Activated gamma-delta T cell (primary cell): ENCODE data around the gene POC5.
"Not testable (repeated sequence)": the region's sequence is repeated elsewhere in the genome, so short reads cannot be mapped to it uniquely, and the experiment has no call there.

Experiments
- DNase-seq: peaks from one replicate; lab custom pipeline; 2025; lab: John Stamatoyannopoulos, UW
- total RNA-seq, 2 donors: gene quantifications; one replicate each; lab custom pipeline; 2026; lab: John Stamatoyannopoulos, UW

Gene POC5
- 29.5 to 30.8 reads per million in 2 donors for total RNA-seq

GRCh38 chr5:75717082-75717922 lies at the start of gene POC5:
Gene POC5, minus strand, starts transcription at chr5:75717437. Its CDS starts 4,500 bp downstream, at chr5:75712937.
- DNase-seq: peak; percentile 68

GRCh38 chr5:75758116-75758515 lies 40.9 kb upstream of the POC5 start:
- DNase-seq: no peak

GRCh38 chr5:75756981-75757380 lies 39.7 kb upstream of the POC5 start:
- DNase-seq: no peak

- no peak for DNase-seq
Measured at GRCh38 chr5:75756211-75756610, 39.0 kb upstream of the POC5 start.

DNA sequence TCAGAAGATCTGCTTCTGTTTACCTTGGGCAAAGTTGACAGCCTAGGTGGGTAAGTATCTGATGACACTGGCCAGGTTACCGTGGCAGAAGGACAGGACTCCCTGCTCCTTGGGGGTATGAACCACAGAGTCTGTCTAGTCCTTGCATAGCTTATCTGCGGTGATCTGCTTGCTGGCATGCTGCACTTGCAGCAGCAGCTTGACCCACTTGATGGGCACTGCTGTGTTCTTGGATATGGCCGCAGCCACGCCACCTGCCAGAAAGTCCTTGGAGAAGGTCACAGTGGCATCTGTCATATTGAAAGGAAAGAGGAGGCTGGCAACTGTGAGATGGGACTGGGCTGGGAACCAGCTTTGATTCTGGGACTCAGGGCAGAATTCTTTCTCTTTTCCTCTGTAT lies 35.9 kb upstream of the POC5 start:
- DNase-seq: no peak

DNA sequence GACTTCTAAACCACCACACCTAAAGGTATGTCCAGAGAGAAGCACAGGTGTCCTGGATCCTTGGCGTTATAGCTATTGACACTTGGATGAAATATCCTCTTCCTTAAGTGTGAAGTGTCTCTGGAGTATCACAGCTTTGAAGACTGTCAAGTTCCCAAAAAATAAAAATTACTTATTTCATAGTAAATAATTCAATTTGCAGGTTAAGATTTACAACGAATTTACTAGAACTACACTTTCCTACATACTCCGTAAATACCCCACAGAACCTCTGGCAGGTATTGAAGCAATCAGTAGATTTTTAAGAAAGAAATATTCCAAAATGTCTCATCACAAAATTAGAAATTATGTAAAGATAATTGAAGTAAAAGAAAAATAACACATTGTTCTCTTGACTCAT lies 27.1 kb upstream of the POC5 start:
- DNase-seq: no peak

DNA sequence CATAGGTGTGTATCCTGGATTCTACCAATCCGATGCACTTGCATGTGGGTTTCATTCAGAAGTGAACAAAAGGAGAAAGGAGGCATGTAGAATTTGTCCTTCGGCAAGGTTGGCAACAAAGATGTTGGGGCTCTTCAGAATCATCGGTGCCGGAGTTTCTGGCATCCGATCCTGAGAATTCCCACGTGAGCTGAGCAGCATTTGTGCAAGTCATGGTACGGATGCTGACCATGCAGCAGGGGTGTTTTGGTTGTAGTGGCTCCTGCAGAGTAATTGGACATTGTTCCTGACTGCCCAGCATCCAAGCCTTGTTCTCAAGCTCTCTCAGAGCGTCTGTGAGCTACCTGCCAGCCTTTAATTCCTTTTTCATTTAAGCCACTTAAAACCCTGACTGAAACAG lies 19.0 kb upstream of the POC5 start:
- no peak for DNase-seq

DNA sequence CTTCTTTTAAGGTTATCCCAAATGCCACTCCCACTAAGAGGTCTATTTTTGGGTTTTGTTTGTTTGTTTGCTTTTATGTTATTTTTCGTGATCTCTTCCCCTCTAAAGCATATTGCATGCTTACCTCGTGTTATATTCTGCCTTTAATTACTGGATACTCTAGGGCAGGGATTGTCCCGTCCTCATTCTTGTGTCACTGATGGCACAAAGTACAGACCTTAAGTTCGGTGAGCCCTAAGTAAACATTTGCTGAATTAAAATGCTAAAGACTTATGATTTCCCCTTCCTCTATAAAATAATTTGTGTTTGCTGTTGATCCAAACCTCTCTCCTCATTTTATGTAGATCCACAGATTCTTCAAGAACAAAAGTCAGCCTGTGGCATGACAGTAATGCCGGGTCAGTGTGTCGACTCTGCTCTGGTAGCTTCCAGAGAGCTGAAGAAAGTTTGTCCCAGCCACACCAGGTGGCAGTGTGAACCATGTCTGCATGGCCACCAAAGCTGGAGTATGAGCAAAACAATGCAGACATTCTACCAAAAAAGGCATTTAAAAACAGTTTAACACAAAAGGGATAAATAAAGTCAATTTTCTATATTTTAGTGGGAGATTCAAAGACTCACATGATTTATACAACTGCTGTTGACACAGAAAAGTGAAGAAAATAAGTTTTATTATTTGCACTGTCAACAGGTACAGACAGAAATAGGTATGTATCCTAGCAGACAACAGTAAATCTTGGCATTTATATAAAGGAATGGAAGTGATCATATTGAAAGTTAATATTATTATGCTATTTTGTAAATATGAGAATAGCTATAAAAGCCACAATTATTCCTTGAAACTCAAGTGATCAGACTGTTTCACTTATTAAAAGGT lies 17.9 kb upstream of the POC5 start:
- no peak for DNase-seq

- DNase-seq: no peak
Measured at GRCh38 chr5:75733767-75734166, 16.5 kb upstream of the POC5 start.

DNA sequence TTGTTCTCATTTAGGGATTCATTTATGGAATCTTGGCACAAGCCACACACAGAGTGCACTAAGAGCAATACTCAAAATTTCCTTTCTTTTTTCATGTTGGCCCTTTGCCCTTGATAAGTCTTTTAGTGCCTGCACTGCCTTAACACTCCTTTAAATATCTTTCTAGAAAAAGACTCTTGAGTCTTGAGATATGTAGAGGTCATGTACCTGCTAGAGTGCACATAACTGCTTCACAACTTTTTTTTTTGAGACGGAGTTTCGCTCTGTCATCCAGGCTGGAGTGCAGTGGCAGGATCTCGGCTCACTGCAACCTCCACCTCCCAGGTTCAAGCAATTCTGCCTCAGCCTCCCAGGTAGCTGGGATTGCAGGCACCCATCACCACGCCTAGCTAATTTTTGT lies 14.3 kb upstream of the POC5 start:
- DNase-seq: not testable (repeated sequence)

DNA sequence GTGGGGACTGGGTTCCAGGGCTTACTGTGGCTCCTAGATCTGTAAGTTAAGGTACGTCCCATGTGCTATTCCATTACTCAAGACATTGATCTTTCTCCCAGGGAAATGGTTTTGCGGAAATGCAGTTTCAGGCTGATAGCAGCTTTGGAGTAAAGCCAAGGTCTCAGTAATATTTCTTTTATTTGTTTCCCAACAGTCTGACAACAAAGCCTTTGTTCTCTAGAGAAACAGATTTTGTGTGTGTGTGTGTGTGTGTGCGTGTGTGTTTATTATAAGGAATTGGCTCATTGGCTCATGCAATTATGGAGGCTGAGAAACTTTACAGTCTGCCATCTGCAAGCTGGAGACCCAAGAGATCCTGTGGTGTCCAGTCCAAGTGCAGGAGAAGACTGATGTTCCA lies 12.1 kb upstream of the POC5 start:
- DNase-seq: no peak

GRCh38 chr5:75727931-75728330 lies 10.7 kb upstream of the POC5 start:
- no peak for DNase-seq

- not testable (repeated sequence) for DNase-seq
Measured at GRCh38 chr5:75726224-75726623, 9.0 kb upstream of the POC5 start.

DNA sequence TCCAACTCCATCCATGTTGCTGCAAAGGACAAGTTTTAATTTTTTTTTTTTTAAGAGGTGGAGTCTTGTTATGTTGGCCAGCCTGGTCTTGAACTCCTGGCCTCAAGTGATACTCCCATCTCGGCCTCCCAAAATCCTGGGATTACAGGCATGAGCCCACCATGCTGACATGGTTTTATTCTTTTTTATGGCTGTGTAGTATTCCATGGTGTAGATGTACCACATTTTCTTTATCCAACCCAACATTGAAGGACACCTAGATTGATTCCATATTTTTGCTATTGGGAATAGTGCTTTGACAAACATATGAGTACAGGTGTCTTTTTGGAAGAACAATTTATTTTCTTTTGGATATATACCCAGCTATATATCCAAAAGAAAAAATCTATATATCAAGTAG lies 6.1 kb upstream of the POC5 start:
- DNase-seq: no peak

GRCh38 chr5:75721573-75721972 lies 4.3 kb upstream of the POC5 start:
- DNase-seq: no peak

- no peak for DNase-seq
Measured at GRCh38 chr5:75720882-75721281, 3.6 kb upstream of the POC5 start.

DNA sequence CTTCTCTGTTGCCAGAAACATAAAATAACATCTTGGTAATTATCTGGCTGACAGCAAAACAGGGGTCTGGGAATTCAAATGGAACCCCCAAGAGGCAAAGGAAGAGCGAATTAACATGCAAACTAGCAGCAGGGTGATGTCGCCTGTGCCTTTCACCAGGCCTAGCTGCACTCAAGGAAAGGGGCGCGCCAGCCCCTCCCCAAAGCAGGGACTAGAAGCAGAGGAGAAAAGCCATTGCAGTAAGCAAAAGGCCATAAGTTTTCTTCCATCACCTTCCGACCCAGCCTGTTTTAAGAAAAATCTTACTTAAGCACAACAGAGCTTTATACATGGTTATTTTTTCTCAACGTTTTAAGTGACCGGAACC lies 539 bp downstream of the POC5 start:
- peak; percentile 0 for DNase-seq

- no peak for DNase-seq
Measured at GRCh38 chr5:75712091-75712490, 5.1 kb downstream of the POC5 start.

GRCh38 chr5:75711151-75711550 lies 6.1 kb downstream of the POC5 start:
- DNase-seq: no peak

DNA sequence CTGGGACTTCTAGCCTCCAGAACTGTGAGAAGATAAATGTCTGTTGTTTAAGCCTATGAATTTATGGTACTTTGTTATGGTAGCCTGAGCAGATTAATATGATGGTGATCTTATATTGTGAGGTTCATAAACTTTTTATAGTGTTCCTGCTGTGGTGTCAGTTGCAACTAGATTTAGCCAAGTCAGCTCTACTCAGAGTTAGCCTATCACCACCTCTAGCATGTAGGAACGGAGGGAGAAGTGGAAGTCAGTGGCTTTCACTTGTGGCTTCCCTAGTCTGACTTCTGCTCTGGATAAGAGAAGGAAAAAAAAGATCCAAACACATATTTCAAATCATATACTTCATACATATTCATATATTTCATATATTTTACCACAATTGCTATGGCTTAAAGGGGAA lies 6.6 kb downstream of the POC5 start:
- DNase-seq: no peak

GRCh38 chr5:75707911-75708509 lies 9.2 kb downstream of the POC5 start:
- no peak for DNase-seq

DNA sequence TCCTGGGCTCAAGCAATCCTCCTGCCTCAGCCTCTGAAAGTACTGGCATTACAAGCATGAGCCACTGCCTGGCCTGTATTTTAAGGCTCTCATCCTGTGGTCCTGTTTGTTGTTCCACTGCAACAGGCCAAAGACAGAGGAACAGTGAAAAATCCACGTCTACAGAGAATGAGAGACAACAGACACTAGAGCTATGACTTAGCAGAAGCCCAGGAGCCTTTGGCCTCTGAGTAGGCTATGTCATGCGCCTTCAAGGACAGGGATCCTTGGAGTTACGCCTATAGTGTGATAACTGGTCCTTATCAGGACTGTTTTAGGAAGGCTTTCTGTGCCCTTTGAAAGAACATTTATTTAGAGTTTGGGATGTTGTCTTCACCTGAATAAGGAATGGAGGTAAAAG lies 10.5 kb downstream of the POC5 start:
- DNase-seq: no peak

DNA sequence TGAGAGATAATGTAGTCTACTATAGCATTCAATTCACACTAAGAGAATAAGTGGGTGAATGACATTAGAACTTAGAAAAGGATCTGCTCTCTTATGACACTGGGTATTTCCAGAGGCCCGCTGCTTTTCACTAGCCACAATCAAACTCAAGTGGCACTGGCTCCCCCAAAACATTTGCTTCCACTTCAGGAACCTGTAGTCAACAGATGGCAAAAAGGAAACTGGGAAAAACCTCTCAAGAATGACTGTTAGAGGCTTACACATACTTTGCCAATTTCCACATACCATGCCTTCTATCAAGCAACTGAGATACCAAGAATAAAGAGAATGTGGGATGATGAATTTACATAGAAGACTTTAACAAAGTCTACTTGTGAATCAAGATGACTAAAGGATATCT lies 11.2 kb downstream of the POC5 start:
- DNase-seq: no peak
